Measurements from ENCODE around the gene DAG1.

DAG1 gene

DNA sequence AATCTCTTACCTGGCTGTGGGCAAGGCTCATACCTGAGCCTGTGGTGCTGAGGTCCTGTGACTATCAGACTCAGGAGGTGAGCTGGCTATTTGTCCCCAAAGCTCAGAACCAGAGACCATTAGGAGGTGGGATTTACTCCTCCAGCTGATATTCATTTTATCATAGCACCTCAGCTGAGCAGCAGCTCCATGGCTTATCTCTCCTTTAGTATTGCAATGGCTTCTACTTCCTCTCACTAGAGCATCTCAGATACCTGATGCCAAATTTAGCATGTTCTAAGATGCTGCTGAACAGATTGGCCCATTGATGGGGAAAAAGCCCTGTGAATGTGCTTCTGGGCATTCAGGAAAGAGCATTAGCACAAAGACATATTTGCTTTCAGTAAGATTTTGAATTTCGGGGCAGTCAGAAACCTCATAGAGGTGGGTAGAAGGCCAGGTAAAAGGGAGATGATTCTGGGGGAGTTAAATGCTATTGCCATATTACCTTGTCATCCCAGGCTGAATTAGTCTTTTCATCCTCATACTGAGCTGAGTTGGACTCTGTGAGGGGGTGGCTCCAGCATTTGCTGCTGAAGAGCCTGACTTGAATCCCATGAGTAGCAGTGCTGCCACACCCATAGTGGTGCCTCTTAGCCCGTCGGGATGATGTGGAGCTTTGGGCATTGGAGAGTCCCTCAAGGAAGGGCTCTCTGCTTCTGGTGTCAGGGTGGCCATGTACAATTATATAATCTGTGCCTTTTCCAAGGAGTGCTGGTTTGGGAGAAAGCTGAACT lies 86.6 kb downstream of the DAG1 start:
- DNase-seq, result no peak

DNA sequence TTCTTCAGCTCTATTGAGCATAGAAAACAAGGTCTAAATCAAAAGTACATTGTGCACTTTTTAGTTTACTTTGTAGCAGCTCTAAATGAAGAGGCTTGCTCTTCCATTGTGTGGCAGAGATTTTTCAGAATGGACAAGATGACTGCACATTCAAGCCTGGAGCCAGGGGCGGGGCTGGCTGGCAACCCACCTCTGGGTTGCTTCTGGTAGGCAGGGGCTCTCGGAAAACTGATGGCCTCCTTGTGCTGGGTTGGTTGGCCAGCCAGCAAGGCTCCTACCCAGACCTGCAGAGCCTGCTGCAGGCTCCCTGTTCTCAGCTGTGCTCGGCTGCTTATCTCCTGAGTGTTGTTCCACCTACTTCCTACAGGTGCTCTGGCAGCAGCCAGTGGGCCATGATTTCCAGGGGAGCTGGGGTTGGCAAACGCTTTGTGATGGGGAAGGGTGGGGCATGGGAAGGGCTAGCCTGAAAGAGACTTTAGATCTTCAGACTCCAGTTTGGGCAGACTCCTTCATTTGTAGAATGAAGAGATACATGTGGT lies 93.0 kb downstream of the DAG1 start:
- no peak for DNase-seq

DNA sequence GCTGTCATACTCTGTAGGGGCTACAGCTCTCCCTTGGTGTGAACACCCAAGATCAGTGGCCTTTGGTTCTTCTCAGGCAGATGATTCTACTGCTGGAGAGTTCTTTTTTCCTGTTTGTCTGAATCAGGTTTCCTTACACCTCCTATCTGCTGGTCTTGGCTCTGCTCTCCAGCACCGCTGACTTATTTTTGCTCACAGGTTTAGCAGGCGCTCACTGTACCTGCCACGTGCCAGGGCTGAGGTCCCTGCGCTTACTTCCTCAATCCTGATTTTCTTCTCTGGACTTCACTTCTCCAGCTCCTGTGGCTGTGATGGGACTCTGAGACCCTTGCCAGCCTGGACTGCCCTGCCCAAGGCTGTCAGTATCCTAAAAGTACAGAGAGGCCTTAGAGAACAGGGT lies 93.7 kb downstream of the DAG1 start:
- DNase-seq, result no peak

DNA sequence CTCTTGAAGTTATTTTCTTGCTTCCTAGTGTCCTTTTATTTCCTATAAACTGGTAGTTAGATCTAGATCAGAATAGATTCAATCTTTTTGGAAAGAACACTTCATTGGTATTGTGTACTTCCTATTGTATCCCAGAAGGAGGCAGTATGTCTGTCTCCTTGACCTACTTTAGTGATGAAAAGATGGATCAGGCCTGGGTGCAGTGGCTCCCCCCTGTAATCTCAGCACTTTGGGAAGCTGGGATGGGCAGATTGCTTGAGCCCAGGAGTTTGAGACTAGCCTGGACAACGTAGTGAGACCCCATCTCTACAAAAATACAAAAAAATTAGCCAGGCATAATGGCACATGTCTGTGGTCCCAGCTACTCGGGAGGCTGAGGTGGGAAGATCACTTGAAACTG lies 96.2 kb downstream of the DAG1 start:
- no peak for DNase-seq

DNA sequence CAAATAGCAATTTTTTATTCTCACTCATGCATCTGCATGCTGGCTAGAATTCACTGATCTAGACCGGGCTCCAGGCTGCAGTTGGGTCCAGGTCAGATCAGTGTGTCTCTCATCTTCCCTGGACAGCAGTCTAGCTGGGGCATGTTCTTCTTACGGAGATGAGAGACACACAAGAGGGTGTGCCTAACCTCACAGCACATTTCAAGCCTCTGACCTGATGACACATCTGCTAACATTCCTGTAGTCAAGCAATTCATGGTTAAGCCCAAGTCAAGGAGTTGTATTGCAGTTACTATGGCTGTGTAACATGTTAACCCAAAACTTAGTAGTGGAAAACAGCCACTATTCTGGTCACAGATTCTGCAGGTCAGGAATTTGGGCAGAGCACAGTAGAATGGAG lies 97.3 kb downstream of the DAG1 start:
- DNase-seq, result no peak

DNA sequence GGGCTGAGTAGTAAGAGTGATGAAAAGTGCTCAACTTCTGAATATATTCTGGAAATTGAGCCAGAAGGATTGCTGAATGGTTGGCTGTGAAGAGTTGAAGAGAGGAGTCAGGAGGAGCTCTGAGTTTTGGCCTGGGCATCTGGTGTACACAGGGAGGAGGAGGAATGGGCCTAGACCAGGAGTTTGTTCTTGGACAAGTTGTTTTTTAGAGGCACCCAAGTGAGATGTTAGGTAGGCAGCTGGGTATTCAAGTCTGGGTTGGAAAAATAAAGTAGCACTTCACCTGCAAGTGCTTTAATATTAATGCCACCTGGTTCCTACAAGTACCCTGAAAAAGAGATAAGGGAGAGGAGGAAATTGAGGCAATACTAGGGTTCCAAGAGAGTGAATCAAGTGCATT lies 98.9 kb downstream of the DAG1 start:
- DNase-seq, result no peak

DNA sequence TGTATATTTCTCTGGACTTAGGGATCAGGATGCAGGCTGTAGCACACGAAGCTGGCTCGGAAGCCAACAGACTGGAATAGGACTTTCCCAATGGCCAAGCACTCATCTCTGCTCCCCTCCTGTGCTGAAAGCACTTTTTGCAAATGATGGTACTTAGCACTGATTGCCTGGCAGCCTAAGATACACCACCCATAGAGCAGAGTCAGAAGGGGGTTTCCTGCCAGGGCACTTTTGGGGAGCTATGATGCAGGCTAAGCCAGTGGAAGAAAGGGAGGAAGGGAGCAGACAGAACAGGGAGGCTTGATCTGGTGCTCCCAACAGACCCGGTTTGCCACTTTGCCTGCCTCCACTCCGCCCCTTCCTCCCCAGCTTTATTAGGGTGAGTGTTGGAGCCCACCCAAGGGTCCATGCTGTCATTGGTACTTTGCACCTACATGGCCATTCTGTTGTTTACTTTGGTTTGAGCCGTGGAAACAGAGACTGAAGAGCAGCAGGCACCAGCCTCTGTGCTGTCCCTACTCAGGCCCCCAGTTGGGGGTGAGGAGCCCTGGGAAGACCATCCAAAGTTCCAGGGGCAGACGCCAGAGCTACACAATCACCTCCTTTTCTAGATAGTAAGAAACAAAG lies 100.1 kb downstream of the DAG1 start:
- no peak for DNase-seq

DNA sequence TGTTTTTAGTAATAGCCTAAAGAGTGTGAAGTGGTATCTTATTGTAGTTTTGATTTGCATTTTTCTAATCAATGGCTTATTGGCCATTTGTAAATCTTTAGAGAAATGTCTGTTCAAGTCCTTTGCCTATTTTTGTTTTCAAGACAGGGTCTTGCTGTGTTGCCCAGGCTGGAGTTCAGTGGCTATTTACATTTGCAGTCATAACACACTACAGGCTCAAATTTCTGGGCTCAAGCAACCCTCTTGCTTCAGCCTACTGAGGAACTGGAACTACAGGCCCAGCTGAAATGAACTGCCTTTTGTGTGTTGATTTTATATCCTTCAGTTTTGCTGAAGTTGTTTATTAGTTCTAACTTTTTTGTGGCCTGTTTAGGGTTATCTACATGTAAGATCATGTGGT lies 112.1 kb downstream of the DAG1 start:
- DNase-seq, result no peak

Measured in CD4-positive, alpha-beta T cell treated with Interleukin-4 for 4 hours (primary cell).